ENCODE data around the gene SLC12A8. TPM values are rescaled to one million over a fixed set of nuclear protein-coding genes. Genes with fewer than 3 reads are reported as not detected.

Gene SLC12A8
- total and polyA plus RNA-seq, 10 of the 15 experiments (the other 5 are each of a cell fraction or from before 2014, with no cell fraction given): 2.5 to 71.6 (median 50.1) TPM

GRCh38 chr3:125051715-125052581 lies 160.6 kb downstream of the SLC12A8 start (continued):
- TF ChIP-seq BCL3 (IDR thresholded peaks at IDR 0.05; ENCODE audit: borderline replicate concordance, insufficient read depth, low read depth, low read length, poor library complexity, severe bottlenecking): peak; percentile 34
- no peak for TF ChIP-seq NR2C2 (IDR thresholded peaks at IDR 0.05; ENCODE audit: borderline replicate concordance, control insufficient read depth, insufficient read length, low read depth)
- TF ChIP-seq ZBTB40 (IDR thresholded peaks at IDR 0.05; ENCODE audit: borderline replicate concordance): no peak
- no peak for TF ChIP-seq SMC3 (IDR thresholded peaks at IDR 0.05; ENCODE audit: borderline replicate concordance, low read length)
- TF ChIP-seq NKRF (conservative IDR thresholded peaks at IDR 0.05): no peak; the same call in 1 of the 2 replicates
- no peak for TF ChIP-seq E2F8 (IDR thresholded peaks at IDR 0.05; ENCODE audit: low read depth, partially characterized antibody)
- TF ChIP-seq LARP7 (IDR thresholded peaks at IDR 0.05): 0 out of 2 replicates have a peak, but pooled peaks have one; percentile 55
- TF ChIP-seq ZNF274 (IDR thresholded peaks at IDR 0.05; ENCODE audit: insufficient read depth, insufficient read length): no peak
- peak; percentile 42 to 46; a peak in 2 of 4 replicates for TF ChIP-seq IKZF2 (IDR thresholded peaks at IDR 0.05)
- peak; percentile 66; the same call in 1 of the 2 replicates for TF ChIP-seq FOXM1 (IDR thresholded peaks at IDR 0.05; ENCODE audit: low read depth, low read length)
- no peak for TF ChIP-seq REST (IDR thresholded peaks at IDR 0.05; ENCODE audit: low read depth, low read length)
- no peak for TF ChIP-seq GATAD2B (conservative IDR thresholded peaks at IDR 0.05; ENCODE audit: low read depth)
- no peak for TF ChIP-seq ASH2L (IDR thresholded peaks at IDR 0.05; ENCODE audit: borderline replicate concordance, low read depth)
